Measurements from ENCODE around the gene PLPPR5.
"Not testable (repeated sequence)": the region's sequence is repeated elsewhere in the genome, so short reads cannot be mapped to it uniquely, and the experiment has no call there.

PLPPR5 gene

DNA sequence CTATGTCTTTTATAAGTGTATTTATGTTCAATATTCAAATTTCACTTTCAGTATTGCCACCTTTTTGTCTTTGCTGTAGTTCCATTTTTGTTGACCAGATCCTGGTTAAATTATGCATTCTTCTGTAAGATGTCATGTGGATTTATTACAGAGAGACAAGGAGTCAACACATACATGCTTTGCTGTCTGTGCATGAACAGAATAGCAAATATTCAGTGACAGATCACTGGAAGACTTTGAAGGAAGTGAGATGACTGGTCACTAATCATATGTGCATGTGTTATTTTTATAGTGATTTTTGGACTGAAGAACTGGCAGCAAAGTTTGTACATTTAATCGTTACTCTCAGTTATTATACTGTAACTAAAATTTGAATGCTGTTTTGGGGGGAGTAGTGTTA, 117.2 kb downstream of the PLPPR5 start:
- Histone ChIP-seq H4K8ac (ENCODE audit: low read length) (no peak overlapping the region), H3K18ac (ENCODE audit: low read depth in 1 of 2, low read length in 2 of 2) (no peak overlapping the region), H2BK15ac (ENCODE audit: low read depth, poor library complexity, severe bottlenecking) (no peak overlapping the region), H3K36me3 (ENCODE audit: control insufficient read depth in 1 of 2, insufficient read depth in 2 of 2, low read depth in 1 of 2, low read length in 2 of 2) (no peaks in the 10 kb centered on the region), H3K4me3 (ENCODE audit: insufficient read depth in 1 of 2, low read depth in 1 of 2, low read length in 2 of 2) (no peak overlapping the region), H2AFZ (ENCODE audit: low read depth, low read length) (no peak overlapping the region), H2AK5ac (ENCODE audit: low read length, severe bottlenecking) (no peak overlapping the region), H3K79me1 (replicated peaks; ENCODE audit: low read length, poor library complexity, severe bottlenecking) (no peaks in the 10 kb centered on the region), H3K14ac (ENCODE audit: low read length in 2 of 2) (no peak overlapping the region), H2BK120ac (ENCODE audit: low read depth, low read length) (no peak overlapping the region), H2BK12ac (ENCODE audit: low read length in 2 of 2) (no peak overlapping the region), H3K4ac (ENCODE audit: low read depth in 1 of 2, low read length in 2 of 2) (no peak overlapping the region), H4K91ac (ENCODE audit: low read length) (no peak overlapping the region), H3K4me1 (ENCODE audit: control insufficient read depth, insufficient read depth, low read depth, low read length) (no peaks in the 10 kb centered on the region), H3K27me3 (ENCODE audit: control insufficient read depth in 1 of 2, insufficient read depth in 1 of 2, low read length in 2 of 2) (no peaks in the 10 kb centered on the region), H3K9ac (ENCODE audit: low read length) (no peak overlapping the region), H3K9me3 (ENCODE audit: control insufficient read depth, low read length) (no peaks in the 10 kb centered on the region), H3K4me2 (ENCODE audit: low read length, poor library complexity, severe bottlenecking) (no peak overlapping the region), H3K23ac (ENCODE audit: low read length in 2 of 2) (no peak overlapping the region), H2BK5ac (ENCODE audit: low read depth, low read length, poor library complexity, severe bottlenecking) (no peak overlapping the region), H3K27ac (ENCODE audit: low read length, poor library complexity, severe bottlenecking) (no peak overlapping the region)
- WGBS, result no CpG with 5 or more reads among the region's 1 CpG
- no peak for DNase-seq

DNA sequence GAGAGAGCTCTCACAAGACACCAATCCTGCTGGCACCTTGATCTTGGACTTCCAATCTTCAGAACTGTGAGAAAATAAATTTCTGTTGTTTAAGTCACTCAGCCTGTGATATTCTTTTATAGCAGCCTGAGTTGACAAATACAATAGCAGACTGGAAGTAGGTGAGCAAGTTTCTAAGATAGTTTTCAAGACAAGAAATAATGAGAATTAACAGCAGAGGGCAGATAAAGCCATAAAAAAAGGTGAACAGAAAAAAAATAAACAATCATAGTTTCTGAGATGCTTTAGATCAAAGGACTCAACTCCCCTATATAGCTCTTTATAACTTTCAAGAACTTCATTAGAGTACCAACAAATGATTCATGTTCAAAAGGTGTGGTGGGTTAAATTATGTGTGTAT, 119.8 kb downstream of the PLPPR5 start:
- Histone ChIP-seq H3K4me2 (ENCODE audit: low read length, poor library complexity, severe bottlenecking) (no peak overlapping the region), H3K9ac (ENCODE audit: low read length) (no peak overlapping the region), H3K27me3 (ENCODE audit: control insufficient read depth in 1 of 2, insufficient read depth in 1 of 2, low read length in 2 of 2) (no peaks in the 10 kb centered on the region), H3K4me1 (ENCODE audit: control insufficient read depth, insufficient read depth, low read depth, low read length) (no peaks in the 10 kb centered on the region), H3K4ac (ENCODE audit: low read depth in 1 of 2, low read length in 2 of 2) (no peak overlapping the region), H2BK15ac (ENCODE audit: low read depth, poor library complexity, severe bottlenecking) (no peak overlapping the region), H3K27ac (ENCODE audit: low read length, poor library complexity, severe bottlenecking) (no peak overlapping the region), H3K4me3 (ENCODE audit: insufficient read depth in 1 of 2, low read depth in 1 of 2, low read length in 2 of 2) (no peak overlapping the region), H3K14ac (ENCODE audit: low read length in 2 of 2) (no peak overlapping the region), H3K79me1 (replicated peaks; ENCODE audit: low read length, poor library complexity, severe bottlenecking) (no peaks in the 10 kb centered on the region), H3K36me3 (ENCODE audit: control insufficient read depth in 1 of 2, insufficient read depth in 2 of 2, low read depth in 1 of 2, low read length in 2 of 2) (no peaks in the 10 kb centered on the region), H2AK5ac (ENCODE audit: low read length, severe bottlenecking) (no peak overlapping the region), H4K91ac (ENCODE audit: low read length) (no peak overlapping the region), H2AFZ (ENCODE audit: low read depth, low read length) (no peak overlapping the region), H3K23ac (ENCODE audit: low read length in 2 of 2) (no peak overlapping the region), H2BK120ac (ENCODE audit: low read depth, low read length) (no peak overlapping the region), H3K9me3 (ENCODE audit: control insufficient read depth, low read length) (peaks cover 6% of the 10 kb centered on the region), H2BK5ac (ENCODE audit: low read depth, low read length, poor library complexity, severe bottlenecking) (no peak overlapping the region), H3K18ac (ENCODE audit: low read depth in 1 of 2, low read length in 2 of 2) (no peak overlapping the region), H2BK12ac (ENCODE audit: low read length in 2 of 2) (no peak overlapping the region), H4K8ac (ENCODE audit: low read length) (no peak overlapping the region)
- no peak for DNase-seq

GRCh38 chr1:98881901-98882300, 122.8 kb downstream of the PLPPR5 start:
- WGBS, result 91% methylated on average over 4 of the region's 4 CpGs
- no peak overlapping the region for H3K23ac ChIP-seq (ENCODE audit: low read length in 2 of 2)
- H4K8ac ChIP-seq (ENCODE audit: low read length), result no peak overlapping the region
- H2BK15ac ChIP-seq (ENCODE audit: low read depth, poor library complexity, severe bottlenecking), result no peak overlapping the region
- H3K18ac ChIP-seq (ENCODE audit: low read depth in 1 of 2, low read length in 2 of 2), result no peak overlapping the region
- no peak overlapping the region for H3K4ac ChIP-seq (ENCODE audit: low read depth in 1 of 2, low read length in 2 of 2)
- no peak overlapping the region for H2AK5ac ChIP-seq (ENCODE audit: low read length, severe bottlenecking)
- no peak overlapping the region for H3K27ac ChIP-seq (ENCODE audit: low read length, poor library complexity, severe bottlenecking)
- H3K79me1 ChIP-seq (replicated peaks; ENCODE audit: low read length, poor library complexity, severe bottlenecking), result no peaks in the 10 kb centered on the region
- no peak overlapping the region for H3K9ac ChIP-seq (ENCODE audit: low read length)
- H2BK5ac ChIP-seq (ENCODE audit: low read depth, low read length, poor library complexity, severe bottlenecking), result no peak overlapping the region
- no peak overlapping the region for H3K14ac ChIP-seq (ENCODE audit: low read length in 2 of 2)
- no peak overlapping the region for H3K4me2 ChIP-seq (ENCODE audit: low read length, poor library complexity, severe bottlenecking)
- H3K4me3 ChIP-seq (ENCODE audit: insufficient read depth in 1 of 2, low read depth in 1 of 2, low read length in 2 of 2), result no peak overlapping the region
- DNase-seq, result no peak
- H2AFZ ChIP-seq (ENCODE audit: low read depth, low read length), result no peak overlapping the region
- H3K9me3 ChIP-seq (ENCODE audit: control insufficient read depth, low read length), result peaks cover 6% of the 10 kb centered on the region
- H2BK12ac ChIP-seq (ENCODE audit: low read length in 2 of 2), result no peak overlapping the region
- H4K91ac ChIP-seq (ENCODE audit: low read length), result no peak overlapping the region
- H3K4me1 ChIP-seq (ENCODE audit: control insufficient read depth, insufficient read depth, low read depth, low read length), result no peaks in the 10 kb centered on the region
- no peaks in the 10 kb centered on the region for H3K27me3 ChIP-seq (ENCODE audit: control insufficient read depth in 1 of 2, insufficient read depth in 1 of 2, low read length in 2 of 2)
- no peak overlapping the region for H2BK120ac ChIP-seq (ENCODE audit: low read depth, low read length)
- no peaks in the 10 kb centered on the region for H3K36me3 ChIP-seq (ENCODE audit: control insufficient read depth in 1 of 2, insufficient read depth in 2 of 2, low read depth in 1 of 2, low read length in 2 of 2)

DNA sequence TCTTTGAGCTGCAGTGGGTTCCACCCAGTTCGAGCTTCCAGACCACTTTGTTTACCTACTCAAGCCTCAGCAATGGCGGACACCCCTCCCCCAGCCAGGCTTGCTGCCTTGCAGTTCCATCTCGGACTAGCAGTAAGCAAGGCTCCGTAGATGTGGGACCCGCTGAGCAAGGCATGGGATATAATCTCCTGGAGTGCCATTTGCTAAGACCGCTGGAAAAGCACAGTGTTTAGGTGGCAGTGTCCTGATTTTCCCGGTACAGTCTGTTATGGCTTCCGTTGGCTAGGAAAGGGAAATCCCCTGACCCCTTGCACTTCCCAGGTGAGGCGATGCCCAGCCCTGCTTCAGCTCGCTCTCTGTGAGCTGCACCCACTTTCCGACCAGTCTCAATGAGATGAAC, 123.4 kb downstream of the PLPPR5 start:
- not testable (repeated sequence) for H3K4me2 ChIP-seq (ENCODE audit: low read length, poor library complexity, severe bottlenecking); H4K8ac ChIP-seq (ENCODE audit: low read length); H3K4me1 ChIP-seq (ENCODE audit: control insufficient read depth, insufficient read depth, low read depth, low read length); DNase-seq; H3K36me3 ChIP-seq (ENCODE audit: control insufficient read depth in 1 of 2, insufficient read depth in 2 of 2, low read depth in 1 of 2, low read length in 2 of 2); H3K79me1 ChIP-seq (replicated peaks; ENCODE audit: low read length, poor library complexity, severe bottlenecking); H3K23ac ChIP-seq (ENCODE audit: low read length in 2 of 2); H2AFZ ChIP-seq (ENCODE audit: low read depth, low read length); H3K4me3 ChIP-seq (ENCODE audit: insufficient read depth in 1 of 2, low read depth in 1 of 2, low read length in 2 of 2); H2BK12ac ChIP-seq (ENCODE audit: low read length in 2 of 2); H2BK15ac ChIP-seq (ENCODE audit: low read depth, poor library complexity, severe bottlenecking); H4K91ac ChIP-seq (ENCODE audit: low read length); H3K27me3 ChIP-seq (ENCODE audit: control insufficient read depth in 1 of 2, insufficient read depth in 1 of 2, low read length in 2 of 2); H2BK120ac ChIP-seq (ENCODE audit: low read depth, low read length); H3K9ac ChIP-seq (ENCODE audit: low read length); H3K14ac ChIP-seq (ENCODE audit: low read length in 2 of 2); H3K4ac ChIP-seq (ENCODE audit: low read depth in 1 of 2, low read length in 2 of 2); H2BK5ac ChIP-seq (ENCODE audit: low read depth, low read length, poor library complexity, severe bottlenecking); H3K18ac ChIP-seq (ENCODE audit: low read depth in 1 of 2, low read length in 2 of 2); H2AK5ac ChIP-seq (ENCODE audit: low read length, severe bottlenecking); H3K27ac ChIP-seq (ENCODE audit: low read length, poor library complexity, severe bottlenecking); H3K9me3 ChIP-seq (ENCODE audit: control insufficient read depth, low read length)
- 87% methylated on average over 11 of the region's 11 CpGs for WGBS

Data from mesenchymal stem cell (in vitro differentiated cells and primary cell).